ENCODE measurements around the gene SLC12A7. TPM values are rescaled to one million over a fixed set of nuclear protein-coding genes. Genes with fewer than 3 reads are reported as not detected.

The SLC12A7 gene
- total and polyA plus RNA-seq, 2 of the 13 experiments (the other 11 are each of a cell fraction or from before 2014, with no cell fraction given) = 14.0 to 18.5 TPM

DNA sequence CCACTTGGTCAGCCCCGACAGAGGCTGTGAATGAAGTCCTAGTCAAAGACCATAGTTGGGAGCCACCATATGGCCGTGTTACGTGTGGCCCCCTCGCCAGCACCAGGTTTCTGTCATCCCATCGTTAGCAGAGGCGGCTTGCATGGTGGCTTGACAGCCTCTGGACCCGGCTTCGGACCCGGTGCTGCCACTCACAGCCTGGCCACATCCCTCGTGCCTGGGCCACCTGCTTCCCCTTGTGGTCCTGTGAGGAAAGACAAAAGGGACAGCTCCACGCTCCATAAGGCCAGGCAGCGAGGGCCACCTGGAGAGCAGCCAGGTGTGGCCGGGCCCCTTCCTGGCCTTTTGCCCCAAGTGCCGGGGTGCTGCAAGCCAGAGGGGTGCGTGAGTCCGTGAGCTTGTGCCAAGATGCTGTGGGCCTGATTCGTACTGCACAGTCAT is 97.1 kb downstream of the SLC12A7 start:
- Histone ChIP-seq H3K4me3 (replicated peaks in 1 of 3; ENCODE audit: insufficient read depth in 1 of 3, low read depth in 2 of 3, low read length in 3 of 3) (no peak overlapping the region), H3K9ac (ENCODE audit: insufficient read depth, low read depth, low read length) (no peak overlapping the region), H2AFZ (ENCODE audit: low read length) (no peak overlapping the region), H3K4me1 (ENCODE audit: insufficient read depth, low read length) (peaks cover 14% of the 10 kb centered on the region), H3K36me3 (replicated peaks in 1 of 2; ENCODE audit: control insufficient read depth in 1 of 2, insufficient read depth in 2 of 2, low read length in 2 of 2) (no peaks in the 10 kb centered on the region), H4K20me1 (ENCODE audit: insufficient read depth, low read length) (no peaks in the 10 kb centered on the region), H3K27me3 (ENCODE audit: control insufficient read depth in 1 of 2, insufficient read depth in 2 of 2, low read length in 2 of 2) (peaks cover 2 to 4% of the 10 kb centered on the region in 2 experiments; a peak in 2 of 5 replicates), H3K79me2 (ENCODE audit: insufficient read depth, low read length) (no peaks in the 10 kb centered on the region), H3K9me3 (ENCODE audit: low read length) (no peaks in the 10 kb centered on the region), H3K27ac (ENCODE audit: extremely low read length, insufficient read depth, low read length) (no peak overlapping the region), H3K4me2 (ENCODE audit: low read depth, low read length) (no peak overlapping the region)
- no peak for DNase-seq (ENCODE audit: low spot score)
- ChIA-PET CTCF (ENCODE audit: low intra/inter-chr PET ratio, low total read pairs) (no interaction called here), POLR2A (no interaction called here)
- in situ Hi-C loops (cut with HindIII; ENCODE audit: extremely low pct_ligation_motif_present, low pct_unique_long_range_greater_than_20kb) (no loop called here), intact Hi-C loops (cut with micrococcal nuclease; ENCODE audit: unreplicated experiment) (no loop called here)
- WGBS (ENCODE audit: low lambda C conversion rate) = 80% methylated on average over 2 of the region's 17 CpGs
- BruUV-seq (replicated peaks) = no TSS peak
- FAIRE-seq = no peak
- ATAC-seq = no peak
- no peak for TF ChIP-seq ZSCAN30 (CRISPR knock-in tag; IDR thresholded peaks at IDR 0.05)
- no peak for TF ChIP-seq MAZ (IDR thresholded peaks at IDR 0.05; ENCODE audit: borderline replicate concordance, low read depth, low read length)
- no peak for TF ChIP-seq MAZ (CRISPR knock-in tag; IDR thresholded peaks at IDR 0.05; ENCODE audit: low read depth)
- TF ChIP-seq, protein P1, sequence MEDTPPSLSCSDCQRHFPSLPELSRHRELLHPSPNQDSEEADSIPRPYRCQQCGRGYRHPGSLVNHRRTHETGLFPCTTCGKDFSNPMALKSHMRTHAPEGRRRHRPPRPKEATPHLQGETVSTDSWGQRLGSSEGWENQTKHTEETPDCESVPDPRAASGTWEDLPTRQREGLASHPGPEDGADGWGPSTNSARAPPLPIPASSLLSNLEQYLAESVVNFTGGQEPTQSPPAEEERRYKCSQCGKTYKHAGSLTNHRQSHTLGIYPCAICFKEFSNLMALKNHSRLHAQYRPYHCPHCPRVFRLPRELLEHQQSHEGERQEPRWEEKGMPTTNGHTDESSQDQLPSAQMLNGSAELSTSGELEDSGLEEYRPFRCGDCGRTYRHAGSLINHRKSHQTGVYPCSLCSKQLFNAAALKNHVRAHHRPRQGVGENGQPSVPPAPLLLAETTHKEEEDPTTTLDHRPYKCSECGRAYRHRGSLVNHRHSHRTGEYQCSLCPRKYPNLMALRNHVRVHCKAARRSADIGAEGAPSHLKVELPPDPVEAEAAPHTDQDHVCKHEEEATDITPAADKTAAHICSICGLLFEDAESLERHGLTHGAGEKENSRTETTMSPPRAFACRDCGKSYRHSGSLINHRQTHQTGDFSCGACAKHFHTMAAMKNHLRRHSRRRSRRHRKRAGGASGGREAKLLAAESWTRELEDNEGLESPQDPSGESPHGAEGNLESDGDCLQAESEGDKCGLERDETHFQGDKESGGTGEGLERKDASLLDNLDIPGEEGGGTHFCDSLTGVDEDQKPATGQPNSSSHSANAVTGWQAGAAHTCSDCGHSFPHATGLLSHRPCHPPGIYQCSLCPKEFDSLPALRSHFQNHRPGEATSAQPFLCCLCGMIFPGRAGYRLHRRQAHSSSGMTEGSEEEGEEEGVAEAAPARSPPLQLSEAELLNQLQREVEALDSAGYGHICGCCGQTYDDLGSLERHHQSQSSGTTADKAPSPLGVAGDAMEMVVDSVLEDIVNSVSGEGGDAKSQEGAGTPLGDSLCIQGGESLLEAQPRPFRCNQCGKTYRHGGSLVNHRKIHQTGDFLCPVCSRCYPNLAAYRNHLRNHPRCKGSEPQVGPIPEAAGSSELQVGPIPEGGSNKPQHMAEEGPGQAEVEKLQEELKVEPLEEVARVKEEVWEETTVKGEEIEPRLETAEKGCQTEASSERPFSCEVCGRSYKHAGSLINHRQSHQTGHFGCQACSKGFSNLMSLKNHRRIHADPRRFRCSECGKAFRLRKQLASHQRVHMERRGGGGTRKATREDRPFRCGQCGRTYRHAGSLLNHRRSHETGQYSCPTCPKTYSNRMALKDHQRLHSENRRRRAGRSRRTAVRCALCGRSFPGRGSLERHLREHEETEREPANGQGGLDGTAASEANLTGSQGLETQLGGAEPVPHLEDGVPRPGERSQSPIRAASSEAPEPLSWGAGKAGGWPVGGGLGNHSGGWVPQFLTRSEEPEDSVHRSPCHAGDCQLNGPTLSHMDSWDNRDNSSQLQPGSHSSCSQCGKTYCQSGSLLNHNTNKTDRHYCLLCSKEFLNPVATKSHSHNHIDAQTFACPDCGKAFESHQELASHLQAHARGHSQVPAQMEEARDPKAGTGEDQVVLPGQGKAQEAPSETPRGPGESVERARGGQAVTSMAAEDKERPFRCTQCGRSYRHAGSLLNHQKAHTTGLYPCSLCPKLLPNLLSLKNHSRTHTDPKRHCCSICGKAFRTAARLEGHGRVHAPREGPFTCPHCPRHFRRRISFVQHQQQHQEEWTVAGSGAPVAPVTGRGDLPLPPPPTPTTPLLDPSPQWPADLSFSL (CRISPR knock-in tag; IDR thresholded peaks at IDR 0.05) = no peak
- TF ChIP-seq, protein P2, sequence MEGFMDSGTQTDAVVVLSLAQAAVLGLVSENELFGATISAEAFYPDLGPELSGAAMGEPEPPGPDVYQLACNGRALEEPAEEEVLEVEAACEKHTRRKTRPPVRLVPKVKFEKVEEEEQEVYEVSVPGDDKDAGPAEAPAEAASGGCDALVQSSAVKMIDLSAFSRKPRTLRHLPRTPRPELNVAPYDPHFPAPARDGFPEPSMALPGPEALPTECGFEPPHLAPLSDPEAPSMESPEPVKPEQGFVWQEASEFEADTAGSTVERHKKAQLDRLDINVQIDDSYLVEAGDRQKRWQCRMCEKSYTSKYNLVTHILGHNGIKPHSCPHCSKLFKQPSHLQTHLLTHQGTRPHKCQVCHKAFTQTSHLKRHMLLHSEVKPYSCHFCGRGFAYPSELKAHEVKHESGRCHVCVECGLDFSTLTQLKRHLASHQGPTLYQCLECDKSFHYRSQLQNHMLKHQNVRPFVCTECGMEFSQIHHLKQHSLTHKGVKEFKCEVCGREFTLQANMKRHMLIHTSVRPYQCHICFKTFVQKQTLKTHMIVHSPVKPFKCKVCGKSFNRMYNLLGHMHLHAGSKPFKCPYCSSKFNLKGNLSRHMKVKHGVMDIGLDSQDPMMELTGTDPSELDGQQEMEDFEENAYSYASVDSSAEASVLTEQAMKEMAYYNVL (CRISPR knock-in tag; IDR thresholded peaks at IDR 0.05; ENCODE audit: borderline replicate concordance) = no peak
- TF ChIP-seq ZFP36L1 (CRISPR knock-in tag; IDR thresholded peaks at IDR 0.05) = no peak
- TF ChIP-seq HNRNPL (IDR thresholded peaks at IDR 0.05; ENCODE audit: low read depth, low read length) = no peak
- no peak for TF ChIP-seq MTA1 (CRISPR knock-in tag; IDR thresholded peaks at IDR 0.05; ENCODE audit: borderline replicate concordance)
- TF ChIP-seq, protein P3, sequence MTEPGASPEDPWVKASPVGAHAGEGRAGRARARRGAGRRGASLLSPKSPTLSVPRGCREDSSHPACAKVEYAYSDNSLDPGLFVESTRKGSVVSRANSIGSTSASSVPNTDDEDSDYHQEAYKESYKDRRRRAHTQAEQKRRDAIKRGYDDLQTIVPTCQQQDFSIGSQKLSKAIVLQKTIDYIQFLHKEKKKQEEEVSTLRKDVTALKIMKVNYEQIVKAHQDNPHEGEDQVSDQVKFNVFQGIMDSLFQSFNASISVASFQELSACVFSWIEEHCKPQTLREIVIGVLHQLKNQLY (CRISPR knock-in tag; IDR thresholded peaks at IDR 0.05) = no peak
- TF ChIP-seq WIZ (CRISPR knock-in tag; IDR thresholded peaks at IDR 0.05) = no peak
